OCI-LY1 (cell line): Measurements from ENCODE around the gene CGAS.
A peak's percentile ranks its signal among the peaks of the same experiment; 100 is the strongest.
"Not testable (repeated sequence)": the region's sequence is repeated elsewhere in the genome, so short reads cannot be mapped to it uniquely, and the experiment has no call there.

Experiments
- H2AFZ ChIP-seq: fragments of 200-600 bp; sonication (generic), shearing (Covaris generic); 2 replicates; pipeline ENCODE4 v1.6.0; 2014; ENCODE audit warnings: antibody characterized with exemption, mild to moderate bottlenecking, low read length
- H3F3A ChIP-seq: fragments of 200-600 bp; sonication (generic), shearing (Covaris generic); 2 replicates; pipeline ENCODE4 v1.6.0; 2014; ENCODE audit warnings: mild to moderate bottlenecking, antibody characterized with exemption, low read length, moderate library complexity; ENCODE audit not compliant: insufficient read depth
- H3K27ac ChIP-seq: fragments of 200-600 bp; sonication (generic); 2 replicates; pipeline ENCODE4 v1.5.1; 2014; ENCODE audit warnings: low read length, mixed run types, mild to moderate bottlenecking, low read depth; ENCODE audit not compliant: poor library complexity, severe bottlenecking
- H3K27me3 ChIP-seq: fragments of 200-600 bp; sonication (generic); 2 replicates; pipeline ENCODE4 v1.6.0; 2014; ENCODE audit warnings: antibody characterized with exemption, mild to moderate bottlenecking, low read length, moderate library complexity; ENCODE audit not compliant: insufficient read depth
- H3K36me3 ChIP-seq: fragments of 200-600 bp; sonication (generic); 2 replicates; pipeline ENCODE4 v1.6.1; 2014; ENCODE audit warnings: mild to moderate bottlenecking, antibody characterized with exemption, low read length, moderate library complexity, mixed read lengths; ENCODE audit not compliant: insufficient read depth
- H3K4me1 ChIP-seq: fragments of 200-600 bp; sonication (generic); 2 replicates; pipeline ENCODE4 v1.5.1; 2014; ENCODE audit warnings: mild to moderate bottlenecking, low read length, moderate library complexity; ENCODE audit not compliant: insufficient read depth, severe bottlenecking
- H3K4me2 ChIP-seq: fragments of 200-600 bp; sonication (generic), shearing (Covaris generic); 2 replicates; pipeline ENCODE4 v1.6.1; 2014; ENCODE audit warnings: low read length
- H3K4me3 ChIP-seq: fragments of 200-600 bp; sonication (generic); 2 replicates; pipeline ENCODE4 v1.5.1; 2014; ENCODE audit warnings: low read length, low read depth, mild to moderate bottlenecking, mixed read lengths; ENCODE audit not compliant: poor library complexity, severe bottlenecking
- H3K79me2 ChIP-seq: fragments of 200-600 bp; shearing (Covaris generic); 2 replicates; pipeline ENCODE4 v1.6.1; 2016; ENCODE audit warnings: mixed run types, low read length, mixed read lengths; ENCODE audit not compliant: insufficient read depth
- H3K9ac ChIP-seq: fragments of 200-600 bp; sonication (generic), shearing (Covaris generic); 2 replicates; pipeline ENCODE4 v1.6.1; 2014; ENCODE audit warnings: mild to moderate bottlenecking, low read length, mixed read lengths
- H3K9me2 ChIP-seq: fragments of 200-600 bp; sonication (generic), shearing (Covaris generic); 2 replicates; pipeline ENCODE4 v1.6.1; 2014; ENCODE audit warnings: low read depth, mild to moderate bottlenecking, low read length, mixed read lengths
- H3K9me3 ChIP-seq: fragments of 200-600 bp; shearing (Covaris generic); 2 replicates; pipeline ENCODE4 v1.6.1; 2014; ENCODE audit warnings: low read length, mixed read lengths
- H4K20me1 ChIP-seq: fragments of 200-600 bp; sonication (generic), shearing (Covaris generic); 2 replicates; pipeline ENCODE4 v1.6.0; 2016; ENCODE audit warnings: mild to moderate bottlenecking, low read length; ENCODE audit not compliant: insufficient read depth
- CTCF ChIP-seq: fragments of 200-600 bp; sonication (generic), shearing (Covaris generic); IDR thresholded peaks from 2 replicates; pipeline ENCODE4 v1.5.1; 2017; ENCODE audit warnings: mild to moderate bottlenecking, antibody characterized with exemption, low read length, moderate library complexity, mixed read lengths
- EZH2 ChIP-seq: fragments of 200-600 bp; sonication (generic), shearing (Covaris generic); IDR thresholded peaks from 2 replicates; pipeline ENCODE4 v1.8.0; 2017; ENCODE audit warnings: borderline replicate concordance, mixed run types, mild to moderate bottlenecking, antibody characterized with exemption, low read length, moderate library complexity, mixed read lengths

Gene CGAS

GRCh38 chr6:73388433-73388799 is 63.7 kb downstream of the CGAS start:
- H3K36me3 ChIP-seq = no peaks in the 10 kb centered on the region
- H3K9ac ChIP-seq = no peak overlapping the region

DNA sequence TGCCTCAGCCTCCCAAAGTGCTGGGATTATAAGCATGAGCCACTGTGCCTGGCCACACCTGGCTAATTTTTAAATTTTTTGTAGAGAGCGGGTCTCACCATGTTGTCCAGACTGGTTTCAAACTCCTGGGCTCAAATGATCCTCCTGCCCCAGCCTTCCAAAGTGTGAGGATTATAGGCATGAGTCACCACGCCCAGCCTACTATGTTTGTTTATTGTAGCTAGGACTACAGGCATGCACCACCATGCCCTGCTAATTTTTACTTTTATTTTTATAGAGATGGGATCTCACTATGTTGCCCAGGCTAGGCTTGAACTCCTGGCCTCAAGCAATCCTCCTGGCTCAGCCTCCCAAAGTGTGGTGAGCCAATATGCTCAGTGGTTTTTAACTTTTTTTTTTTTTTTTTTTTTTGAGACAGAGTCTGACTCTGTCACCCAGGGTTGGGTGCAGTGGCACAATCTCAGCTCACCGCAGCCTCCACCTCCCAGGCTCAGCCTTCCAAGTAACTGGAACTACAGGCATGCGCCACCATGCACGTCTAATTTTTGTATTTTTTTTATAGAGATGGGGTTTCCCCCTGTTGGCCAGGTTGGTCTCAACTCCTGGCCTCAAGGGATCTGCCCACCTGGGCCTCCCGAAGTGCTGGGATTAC is 69.5 kb downstream of the CGAS start:
- H3K79me2 ChIP-seq = no peaks in the 10 kb centered on the region
- H4K20me1 ChIP-seq = no peaks in the 10 kb centered on the region
- no peak overlapping the region for H3K9ac ChIP-seq
- H3K9me3 ChIP-seq = no peaks in the 10 kb centered on the region
- no peaks in the 10 kb centered on the region for H3K4me1 ChIP-seq
- no peak overlapping the region for H3K27ac ChIP-seq
- no peak overlapping the region for H3K4me2 ChIP-seq
- H3K4me3 ChIP-seq = no peak overlapping the region
- no peaks in the 10 kb centered on the region for H3F3A ChIP-seq
- no peak overlapping the region for H2AFZ ChIP-seq
- no peaks in the 10 kb centered on the region for H3K9me2 ChIP-seq
- no peaks in the 10 kb centered on the region for H3K27me3 ChIP-seq
- TF ChIP-seq CTCF = no peak
- TF ChIP-seq EZH2 = no peak
- H3K36me3 ChIP-seq = no peaks in the 10 kb centered on the region

More at GRCh38 chr6:73388433-73388799, 63.7 kb downstream of the CGAS start:
- no peaks in the 10 kb centered on the region for H3F3A ChIP-seq
- H4K20me1 ChIP-seq = no peaks in the 10 kb centered on the region
- no peaks in the 10 kb centered on the region for H3K79me2 ChIP-seq
- H2AFZ ChIP-seq = no peak overlapping the region
- H3K4me3 ChIP-seq = peak overlapping the region; percentile 59
- H3K4me2 ChIP-seq = peak overlapping the region; percentile 81
- H3K9me3 ChIP-seq = no peaks in the 10 kb centered on the region
- H3K4me1 ChIP-seq = peaks cover 11% of the 10 kb centered on the region
- H3K27me3 ChIP-seq = no peaks in the 10 kb centered on the region
- TF ChIP-seq CTCF = no peak
- TF ChIP-seq EZH2 = no peak
- no peak overlapping the region for H3K27ac ChIP-seq
- H3K9me2 ChIP-seq = no peaks in the 10 kb centered on the region

- not testable (repeated sequence) for H3F3A ChIP-seq, H3K27ac ChIP-seq, H3K9me3 ChIP-seq, H3K9ac ChIP-seq, H3K4me3 ChIP-seq, H2AFZ ChIP-seq, H3K79me2 ChIP-seq, H3K27me3 ChIP-seq, H4K20me1 ChIP-seq, H3K36me3 ChIP-seq, H3K4me1 ChIP-seq, H3K4me2 ChIP-seq, H3K9me2 ChIP-seq
Observed at GRCh38 chr6:73381531-73381930, 70.6 kb downstream of the CGAS start.

DNA sequence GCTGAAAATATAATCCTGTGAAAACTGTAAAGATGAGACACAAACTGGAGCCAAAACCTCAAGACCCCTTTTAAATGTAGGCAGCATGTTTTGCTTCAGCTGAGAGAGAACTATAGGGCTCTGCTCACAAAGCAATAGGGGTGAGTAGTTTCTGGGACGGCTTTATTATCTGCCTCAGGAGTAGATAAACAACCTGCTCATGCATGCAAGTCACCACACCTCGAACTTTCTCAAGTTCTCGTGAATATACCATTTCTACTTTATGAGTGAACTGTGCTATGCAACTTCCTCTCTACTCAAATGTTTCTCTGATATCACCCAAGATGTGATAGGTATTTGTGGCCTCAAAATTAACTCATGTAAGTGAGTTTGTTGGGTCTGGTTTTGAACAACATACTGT is 74.9 kb downstream of the CGAS start:
- Histone ChIP-seq H3K27me3 (no peaks in the 10 kb centered on the region), H4K20me1 (no peaks in the 10 kb centered on the region), H3K9ac (no peak overlapping the region), H3K9me3 (no peaks in the 10 kb centered on the region; the same call in 1 of the 2 replicates), H3K79me2 (no peaks in the 10 kb centered on the region), H3K4me3 (no peak overlapping the region), H3K4me1 (no peaks in the 10 kb centered on the region), H2AFZ (no peak overlapping the region), H3K27ac (no peak overlapping the region), H3K36me3 (no peaks in the 10 kb centered on the region), H3K9me2 (no peaks in the 10 kb centered on the region), H3K4me2 (no peak overlapping the region), H3F3A (no peaks in the 10 kb centered on the region)
- TF ChIP-seq CTCF = no peak
